GM23338 (cell line): Measurements from ENCODE around the gene FCRL6.

ENCODE experiments used
- CREB1 ChIP-seq: fragments of 250-450 bp; sonication (Bioruptor Pico); IDR thresholded peaks from 2 replicates; pipeline ENCODE4 v1.5.0; 2020; ENCODE audit warnings: low read depth, mild to moderate bottlenecking, moderate library complexity
- CTCF ChIP-seq, 2 experiments: fragments of 200-600 bp in 1 of 2; sonication (generic) in 1 of 2; conservative IDR thresholded peaks; 2 replicates each; pipeline versions ENCODE4 v1.5.1 to v1.6.1; 2016 to 2017; ENCODE audit warnings: antibody characterized with exemption in 2 of 2, low read depth in 2 of 2, mild to moderate bottlenecking in 2 of 2, moderate library complexity in 1 of 2
- ETS1 ChIP-seq: IDR thresholded peaks from 2 replicates; pipeline ENCODE4 v1.6.1; 2016; ENCODE audit warnings: antibody characterized with exemption
- EZH2 ChIP-seq: fragments of 200-600 bp; sonication (generic); IDR thresholded peaks from one replicate; pipeline ENCODE4 v1.8.0; 2017; ENCODE audit warnings: antibody characterized with exemption, mild to moderate bottlenecking, low read depth; ENCODE audit not compliant: unreplicated experiment
- EZH2phosphoT487 ChIP-seq: fragments of 200-600 bp; sonication (generic); IDR thresholded peaks from one replicate; pipeline ENCODE4 v1.8.1; 2018; ENCODE audit warnings: antibody characterized with exemption; ENCODE audit not compliant: unreplicated experiment
- JUNB ChIP-seq: IDR thresholded peaks from one replicate; pipeline ENCODE4 v1.6.1; 2016; ENCODE audit warnings: antibody characterized with exemption; ENCODE audit not compliant: unreplicated experiment
- NANOG ChIP-seq: IDR thresholded peaks from 2 replicates; pipeline ENCODE4 v1.6.1; 2016; ENCODE audit warnings: antibody characterized with exemption, borderline replicate concordance
- POLR2AphosphoS5 ChIP-seq: IDR thresholded peaks from 2 replicates; pipeline ENCODE4 v1.6.1; 2016; ENCODE audit warnings: antibody characterized with exemption, low read depth
- REST ChIP-seq: IDR thresholded peaks from one replicate; pipeline ENCODE4 v1.6.1; 2018; ENCODE audit warnings: antibody characterized with exemption; ENCODE audit not compliant: unreplicated experiment
- STAT1 ChIP-seq: IDR thresholded peaks from one replicate; pipeline ENCODE4 v1.6.1; 2016; ENCODE audit warnings: antibody characterized with exemption; ENCODE audit not compliant: unreplicated experiment
- ZNF114 ChIP-seq: fragments of 250-450 bp; sonication (Bioruptor Pico); IDR thresholded peaks from 2 replicates; pipeline ENCODE4 v1.5.0; 2020; ENCODE audit warnings: mild to moderate bottlenecking, moderate library complexity
- ZNF331 ChIP-seq: fragments of 250-450 bp; sonication (Bioruptor Pico); IDR thresholded peaks from 2 replicates; pipeline ENCODE4 v1.5.0; 2020; ENCODE audit warnings: low read depth, mild to moderate bottlenecking, moderate library complexity
- ZNF462 ChIP-seq: fragments of 250-450 bp; sonication (Bioruptor Pico); IDR thresholded peaks from 2 replicates; pipeline ENCODE4 v1.5.0; 2020; ENCODE audit warnings: mild to moderate bottlenecking, moderate library complexity

- no peak for TF ChIP-seq CTCF (conservative IDR thresholded peaks at IDR 0.05; ENCODE audit: low read depth in 2 of 2)
- TF ChIP-seq EZH2phosphoT487: no peak
- no peak for TF ChIP-seq EZH2
- no peak for TF ChIP-seq ZNF462 (CRISPR knock-in tag)
- no peak for TF ChIP-seq STAT1
- TF ChIP-seq POLR2AphosphoS5: no peak
- no peak for TF ChIP-seq REST
- TF ChIP-seq ETS1: no peak
- TF ChIP-seq CREB1 (CRISPR knock-in tag): no peak
- no peak for TF ChIP-seq JUNB
- TF ChIP-seq NANOG: no peak
- no peak for TF ChIP-seq ZNF114
- no peak for TF ChIP-seq ZNF331 (CRISPR knock-in tag)
Measured at GRCh38 chr1:159753386-159753785, 48.8 kb upstream of the FCRL6 start.
